HepG2 (cell line): Measurements from ENCODE around the gene RAB5B. TPM values are rescaled to one million over a fixed set of nuclear protein-coding genes. Genes with fewer than 3 reads are reported as not detected.

ENCODE experiments used
- ATF7 ChIP-seq, 2 experiments: fragments of 450-650 bp in 1 of 2; sonication (generic) in 1 of 2; formaldehyde crosslinking in 1 of 2; IDR thresholded peaks; 2 replicates each; pipeline versions ENCODE4 v1.4.0 to v1.6.1; 2016 to 2020; ENCODE audit warnings: antibody characterized with exemption in 1 of 2, mild to moderate bottlenecking in 1 of 2, missing genetic modification reagents in 1 of 2
- DPF2 ChIP-seq: sonication (generic); formaldehyde crosslinking; IDR thresholded peaks from 2 replicates; pipeline ENCODE4 v1.4.0; 2020; ENCODE audit warnings: mild to moderate bottlenecking, low read depth, missing genetic modification reagents, borderline replicate concordance
- ERF ChIP-seq: IDR thresholded peaks from 2 replicates; pipeline ENCODE4 v1.6.1; 2018; ENCODE audit warnings: missing biosample characterization, missing genetic modification reagents
- FOSL1 ChIP-seq: sonication (generic); formaldehyde crosslinking; IDR thresholded peaks from 2 replicates; pipeline ENCODE4 v1.9.0; 2021; ENCODE audit warnings: missing genetic modification reagents, borderline replicate concordance
- FOXC1 ChIP-seq: sonication (generic); formaldehyde crosslinking; IDR thresholded peaks from 2 replicates; pipeline ENCODE4 v1.8.0; 2022; ENCODE audit warnings: mild to moderate bottlenecking, missing genetic modification reagents, borderline replicate concordance
- FUBP1 ChIP-seq: sonication (generic); formaldehyde crosslinking; IDR thresholded peaks from 2 replicates; pipeline ENCODE4 v1.5.1; 2020; ENCODE audit warnings: missing genetic modification reagents, mild to moderate bottlenecking, borderline replicate concordance
- GTF2F1 ChIP-seq: fragments of 150-350 bp; IDR thresholded peaks from 2 replicates; pipeline ENCODE4 v1.6.1; 2014; ENCODE audit warnings: low read length
- HMGXB3 ChIP-seq: sonication (generic); formaldehyde crosslinking; IDR thresholded peaks from 2 replicates; pipeline ENCODE4 v1.4.0; 2020; ENCODE audit warnings: missing genetic modification reagents, borderline replicate concordance
- HOXA9 ChIP-seq: sonication (generic); formaldehyde crosslinking; IDR thresholded peaks from 2 replicates; pipeline ENCODE4 v1.8.1; 2022; ENCODE audit warnings: missing genetic modification reagents, mild to moderate bottlenecking, moderate library complexity, borderline replicate concordance
- KDM3A ChIP-seq: IDR thresholded peaks from 2 replicates; pipeline ENCODE4 v1.6.1; 2018; ENCODE audit warnings: low read depth, missing compliant biosample characterization
- MXI1 ChIP-seq: IDR thresholded peaks from 3 replicates; pipeline ENCODE4 v1.6.1; 2012; ENCODE audit warnings: low read depth, low read length, inconsistent platforms, borderline replicate concordance
- MYC ChIP-seq: sonication (generic); formaldehyde crosslinking; IDR thresholded peaks from 2 replicates; pipeline ENCODE4 v1.9.0; 2021; ENCODE audit warnings: missing genetic modification reagents, borderline replicate concordance
- SOX13 ChIP-seq, 3 experiments: fragments of 450-650 bp in 1 of 3; sonication (generic) in 1 of 3; formaldehyde crosslinking in 1 of 3; IDR thresholded peaks in 2 of 3; conservative IDR thresholded peaks in 1 of 3; 2 replicates each; pipeline versions ENCODE4 v1.5.0 to v1.6.1; 2016 to 2020; ENCODE audit warnings: antibody characterized with exemption in 1 of 3, mild to moderate bottlenecking in 1 of 3, missing compliant biosample characterization in 1 of 3, missing genetic modification reagents in 1 of 3, moderate library complexity in 1 of 3
- ZBTB2 ChIP-seq: sonication (generic); formaldehyde crosslinking; IDR thresholded peaks from 2 replicates; pipeline ENCODE4 v1.8.0; 2022; ENCODE audit warnings: low read depth, missing genetic modification reagents
- ZMYM4 ChIP-seq: sonication (generic); formaldehyde crosslinking; IDR thresholded peaks from 2 replicates; pipeline ENCODE4 v1.8.1; 2023; ENCODE audit warnings: mild to moderate bottlenecking, missing genetic modification reagents
- ZNF512 ChIP-seq: sonication (generic); formaldehyde crosslinking; IDR thresholded peaks from 2 replicates; pipeline ENCODE4 v1.4.0; 2020; ENCODE audit warnings: mild to moderate bottlenecking, missing genetic modification reagents
- ZNF546 ChIP-seq: sonication (generic); formaldehyde crosslinking; conservative IDR thresholded peaks from 2 replicates; pipeline ENCODE4 v1.8.1; 2023; ENCODE audit warnings: mild to moderate bottlenecking, missing genetic modification reagents
- ZNF580 ChIP-seq: IDR thresholded peaks from 2 replicates; pipeline ENCODE4 v1.6.1; 2016; ENCODE audit warnings: low read depth, borderline replicate concordance
- polyA plus RNA-seq, 8 experiments: library from polyadenylated mRNA; depleted of rRNA in 3 of 8; stranded (reverse) in 7 of 8; unstranded in 1 of 8; fragments of >200 nt; fragmentation: Illumina TruSeq in 4 of 8; extraction: Trizol in 4 of 8; gene quantifications; 2 replicates each; pipeline versions ENCODE4 v1.2.1 to v1.2.3, GENCODE V29; 2011 to 2016; ENCODE audit warnings: low read depth in 4 of 8, missing spikeins in 1 of 8, mixed read lengths in 1 of 8; ENCODE audit not compliant: insufficient read depth in 1 of 8
- total RNA-seq, 5 experiments: library from RNA; depleted of rRNA; stranded (reverse); fragments of >200 nt; fragmentation: Illumina TruSeq; extraction: Trizol; gene quantifications; 2 replicates each; pipeline ENCODE4 v1.2.3, GENCODE V29; 2016; ENCODE audit warnings: low read depth in 1 of 5

Gene RAB5B
- total and polyA plus RNA-seq, 2 of the 13 experiments (the other 11 are each of a cell fraction or from before 2014, with no cell fraction given) = 26.0 to 68.3 TPM

- TF ChIP-seq HMGXB3 (peak; percentile 69; the same call in 1 of the 2 replicates), FOXC1 (CRISPR knock-in tag) (0 out of 2 replicates have a peak, but pooled peaks have one; percentile 51), ZBTB2 (CRISPR knock-in tag) (no peak), MYC (CRISPR knock-in tag) (peak; percentile 35; the same call in 1 of the 2 replicates), ATF7 (IDR thresholded peaks at IDR 0.05) (no peak), ATF7 (CRISPR knock-in tag; IDR thresholded peaks at IDR 0.05) (peak; percentile 55; the same call in 1 of the 2 replicates), ERF (CRISPR knock-in tag) (no peak), ZNF512 (CRISPR knock-in tag) (no peak), ZNF546 (no peak), ZNF580 (0 out of 2 replicates have a peak, but pooled peaks have one; percentile 50), ZMYM4 (CRISPR knock-in tag) (peak; percentile 34; the same call in 1 of the 2 replicates), HOXA9 (CRISPR knock-in tag) (no peak), DPF2 (CRISPR knock-in tag) (no peak), SOX13 (IDR thresholded peaks at IDR 0.05) (no peak), SOX13 (CRISPR knock-in tag; conservative IDR thresholded peaks at IDR 0.05 in 1 of 2, IDR thresholded peaks at IDR 0.05 in 1 of 2) (no peak), GTF2F1 (no peak), FOSL1 (CRISPR knock-in tag) (no peak), MXI1 (peak; percentile 22; the same call in 1 of the 3 replicates), KDM3A (CRISPR knock-in tag) (0 out of 2 replicates have a peak, but pooled peaks have one; percentile 48), FUBP1 (CRISPR knock-in tag) (0 out of 2 replicates have a peak, but pooled peaks have one; percentile 65)
Observed at GRCh38 chr12:55940065-55940732, 33.7 kb upstream of the RAB5B start (continued).
